Activated naive CD4-positive, alpha-beta T cell treated with anti-CD3 and anti-CD28 coated beads, Interleukin-2, amount 50 U/mL, for 24 hours (primary cell): Measurements from ENCODE around the gene PHF21B.
A peak's percentile ranks its signal among the peaks of the same experiment; 100 is the strongest.
"Not testable (repeated sequence)": the region's sequence is repeated elsewhere in the genome, so short reads cannot be mapped to it uniquely, and the experiment has no call there.

Experiments
- H3K27ac Mint-ChIP-seq: one replicate; pipeline ENCODE4 v1.8.0; 2021; ENCODE audit warnings: mild to moderate bottlenecking, mixed read lengths
- H3K27me3 Mint-ChIP-seq: one replicate; pipeline ENCODE4 v1.8.0; 2021; ENCODE audit warnings: mixed read lengths
- H3K36me3 Mint-ChIP-seq: one replicate; pipeline ENCODE4 v1.8.0; 2021; ENCODE audit warnings: mixed read lengths
- H3K4me1 Mint-ChIP-seq: one replicate; pipeline ENCODE4 v1.8.0; 2021; ENCODE audit warnings: mixed read lengths
- H3K4me3 Mint-ChIP-seq: one replicate; pipeline ENCODE4 v1.8.0; 2021; ENCODE audit warnings: mild to moderate bottlenecking, mixed read lengths
- H3K9me3 Mint-ChIP-seq: one replicate; pipeline ENCODE4 v1.8.0; 2021; ENCODE audit warnings: mixed read lengths

Gene PHF21B

DNA sequence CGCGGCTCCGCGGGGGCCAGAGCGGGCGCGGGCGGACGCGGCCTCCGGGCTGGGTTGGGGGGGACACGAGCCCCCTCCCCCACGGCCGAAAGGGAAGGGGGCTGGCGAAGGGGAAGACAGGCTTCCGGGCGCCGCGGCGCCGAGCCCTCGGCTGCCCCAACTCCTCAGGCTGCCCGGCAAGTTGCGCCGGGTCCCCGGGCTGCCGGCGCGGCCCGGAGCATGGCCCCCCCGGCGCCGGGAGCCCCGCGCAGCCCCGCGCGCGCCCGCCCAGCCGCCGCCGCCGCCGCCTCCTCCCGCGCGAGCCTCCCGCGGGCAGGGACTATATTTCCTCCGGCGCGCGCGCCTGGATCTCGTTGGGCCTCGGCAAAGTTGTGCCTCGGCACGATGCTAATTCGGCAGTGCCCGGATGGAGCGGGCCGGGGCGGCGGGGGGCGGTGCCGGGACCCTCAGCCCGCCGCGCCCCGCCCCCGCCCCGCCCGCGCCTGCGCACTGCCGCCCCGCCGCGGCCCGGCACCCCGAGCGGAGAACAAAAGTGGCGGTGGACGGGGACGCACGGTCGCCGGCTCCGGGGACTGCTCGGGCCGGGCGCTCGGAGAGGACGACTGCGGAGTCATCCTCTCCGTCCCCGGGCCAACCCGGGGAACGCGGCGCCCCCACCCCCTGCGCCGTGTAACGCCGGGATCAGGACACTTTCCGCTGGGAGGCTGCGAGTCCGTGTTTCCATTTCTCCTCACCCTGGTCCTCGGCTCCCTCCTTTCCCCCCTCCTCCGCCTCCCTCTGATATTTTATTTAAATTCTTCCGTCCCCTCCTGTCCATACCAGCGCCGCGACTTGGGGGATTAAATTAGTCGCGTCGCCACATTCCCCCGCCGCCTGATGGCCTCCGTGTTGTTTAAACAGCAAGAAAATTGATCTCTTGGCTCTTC, at the start of gene PHF21B:
PHF21B (minus strand) TSS at position 400 of the 926 bp plus-strand sequence. CDS start 456 bp downstream, outside the sequence.
- Mint-ChIP-seq H3K4me3 (peak within 1 kb of the TSS; percentile 81), H3K27ac (no peak within 1 kb of the TSS), H3K36me3 (no peaks in the 10 kb centered on the region), H3K4me1 (peaks cover 19% of the 10 kb centered on the region), H3K27me3 (peaks cover 51% of the 10 kb centered on the region), H3K9me3 (no peaks in the 10 kb centered on the region)

DNA sequence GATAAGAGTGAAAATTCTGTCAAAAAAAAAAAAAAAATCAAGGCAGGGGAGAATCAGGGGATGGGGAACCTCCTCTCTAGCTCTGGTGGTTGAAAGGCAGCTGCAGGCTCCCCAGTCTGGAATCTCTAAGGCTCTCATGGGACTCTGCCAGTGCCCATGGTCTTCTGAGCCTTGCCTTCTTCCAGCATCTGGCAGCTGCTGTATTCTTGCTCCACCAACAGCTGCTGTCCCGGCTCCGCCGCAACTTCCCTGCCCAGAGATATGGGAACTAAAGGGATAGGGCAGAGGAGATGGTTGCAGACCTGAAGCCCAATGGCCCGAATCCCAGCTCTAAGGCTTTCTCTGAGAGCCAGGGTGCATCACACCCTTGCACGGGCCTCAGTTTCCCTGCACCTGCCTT, 49.5 kb upstream of the PHF21B start:
- Mint-ChIP-seq H3K4me1 (peaks cover 4% of the 10 kb centered on the region), H3K9me3 (no peaks in the 10 kb centered on the region), H3K27ac (no peak overlapping the region), H3K27me3 (peaks cover 4% of the 10 kb centered on the region), H3K36me3 (no peaks in the 10 kb centered on the region), H3K4me3 (no peak overlapping the region)

DNA sequence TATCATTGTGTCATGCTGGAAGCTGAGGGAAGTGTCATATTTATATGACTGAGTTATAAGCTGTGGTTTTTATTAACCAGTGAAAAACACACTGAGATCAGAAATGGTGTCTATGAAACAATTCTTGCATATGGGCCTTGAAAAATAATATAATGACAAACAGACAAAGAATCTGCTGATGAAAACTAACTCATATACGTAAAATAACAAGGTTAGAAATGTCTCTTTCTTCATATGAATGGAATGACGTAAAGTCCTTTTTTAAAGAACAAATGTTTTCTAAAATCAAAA, 48.8 kb upstream of the PHF21B start:
- Mint-ChIP-seq H3K9me3 (no peaks in the 10 kb centered on the region), H3K27ac (no peak overlapping the region), H3K36me3 (no peaks in the 10 kb centered on the region), H3K4me3 (no peak overlapping the region), H3K4me1 (no peaks in the 10 kb centered on the region), H3K27me3 (peaks cover 4% of the 10 kb centered on the region)

DNA sequence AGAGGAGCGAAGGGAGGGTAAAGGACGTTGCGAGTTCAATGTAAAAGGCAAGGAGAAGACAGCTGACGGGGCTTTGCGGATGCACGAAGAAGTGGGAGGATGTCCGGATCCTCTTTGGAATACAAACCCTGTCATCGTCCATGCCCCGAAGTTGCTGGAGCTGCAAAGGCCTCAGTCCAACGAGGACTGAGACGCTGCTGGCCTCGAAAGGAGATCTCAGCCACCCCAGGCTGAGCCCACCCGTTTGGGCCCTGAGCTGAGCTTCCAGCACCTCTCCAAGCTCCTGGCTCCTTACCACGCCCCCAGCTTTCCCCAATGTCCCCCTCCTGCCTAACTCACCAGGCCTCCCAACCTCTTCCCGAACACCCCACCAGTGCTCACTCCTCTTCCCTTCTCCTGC, 46.1 kb upstream of the PHF21B start:
- no peaks in the 10 kb centered on the region for H3K9me3 Mint-ChIP-seq
- H3K36me3 Mint-ChIP-seq = no peaks in the 10 kb centered on the region
- no peak overlapping the region for H3K27ac Mint-ChIP-seq
- H3K27me3 Mint-ChIP-seq = peaks cover 5% of the 10 kb centered on the region
- H3K4me3 Mint-ChIP-seq = no peak overlapping the region
- H3K4me1 Mint-ChIP-seq = no peaks in the 10 kb centered on the region

GRCh38 chr22:45053571-45053970, 43.8 kb upstream of the PHF21B start:
- H3K4me1 Mint-ChIP-seq = no peaks in the 10 kb centered on the region
- H3K36me3 Mint-ChIP-seq = no peaks in the 10 kb centered on the region
- H3K27me3 Mint-ChIP-seq = peaks cover 11% of the 10 kb centered on the region
- no peak overlapping the region for H3K4me3 Mint-ChIP-seq
- no peaks in the 10 kb centered on the region for H3K9me3 Mint-ChIP-seq
- H3K27ac Mint-ChIP-seq = no peak overlapping the region

- Mint-ChIP-seq H3K4me3 (no peak overlapping the region), H3K27ac (no peak overlapping the region), H3K4me1 (no peaks in the 10 kb centered on the region), H3K36me3 (no peaks in the 10 kb centered on the region), H3K27me3 (peaks cover 11% of the 10 kb centered on the region), H3K9me3 (no peaks in the 10 kb centered on the region)
Observed at GRCh38 chr22:45053094-45053493, 43.3 kb upstream of the PHF21B start.

- H3K9me3 Mint-ChIP-seq, H3K4me3 Mint-ChIP-seq, H3K4me1 Mint-ChIP-seq, H3K36me3 Mint-ChIP-seq, H3K27ac Mint-ChIP-seq: not testable (repeated sequence)
- H3K27me3 Mint-ChIP-seq = peaks cover 11% of the 10 kb centered on the region
Observed at GRCh38 chr22:45052665-45053064, 42.9 kb upstream of the PHF21B start.

- H3K27me3 Mint-ChIP-seq = peaks cover 15% of the 10 kb centered on the region
- no peaks in the 10 kb centered on the region for H3K9me3 Mint-ChIP-seq
- no peak overlapping the region for H3K27ac Mint-ChIP-seq
- H3K4me3 Mint-ChIP-seq = no peak overlapping the region
- no peaks in the 10 kb centered on the region for H3K4me1 Mint-ChIP-seq
- no peaks in the 10 kb centered on the region for H3K36me3 Mint-ChIP-seq
Observed at GRCh38 chr22:45051946-45052345, 42.1 kb upstream of the PHF21B start.

GRCh38 chr22:45051419-45051818, 41.6 kb upstream of the PHF21B start:
- Mint-ChIP-seq H3K4me1 (no peaks in the 10 kb centered on the region), H3K9me3 (no peaks in the 10 kb centered on the region), H3K27me3 (peaks cover 15% of the 10 kb centered on the region), H3K27ac (no peak overlapping the region), H3K4me3 (no peak overlapping the region), H3K36me3 (no peaks in the 10 kb centered on the region)

- Mint-ChIP-seq H3K4me3 (no peak overlapping the region), H3K27ac (peak overlapping the region; percentile 11), H3K27me3 (peaks cover 18% of the 10 kb centered on the region)
Observed at GRCh38 chr22:45047260-45047659, 37.5 kb upstream of the PHF21B start.

GRCh38 chr22:45045208-45045607, 35.4 kb upstream of the PHF21B start:
- no peak overlapping the region for H3K4me3 Mint-ChIP-seq
- H3K9me3 Mint-ChIP-seq = no peaks in the 10 kb centered on the region

More at GRCh38 chr22:45047260-45047659, 37.5 kb upstream of the PHF21B start:
- H3K36me3 Mint-ChIP-seq = no peaks in the 10 kb centered on the region
- no peaks in the 10 kb centered on the region for H3K4me1 Mint-ChIP-seq
- H3K9me3 Mint-ChIP-seq = no peaks in the 10 kb centered on the region

DNA sequence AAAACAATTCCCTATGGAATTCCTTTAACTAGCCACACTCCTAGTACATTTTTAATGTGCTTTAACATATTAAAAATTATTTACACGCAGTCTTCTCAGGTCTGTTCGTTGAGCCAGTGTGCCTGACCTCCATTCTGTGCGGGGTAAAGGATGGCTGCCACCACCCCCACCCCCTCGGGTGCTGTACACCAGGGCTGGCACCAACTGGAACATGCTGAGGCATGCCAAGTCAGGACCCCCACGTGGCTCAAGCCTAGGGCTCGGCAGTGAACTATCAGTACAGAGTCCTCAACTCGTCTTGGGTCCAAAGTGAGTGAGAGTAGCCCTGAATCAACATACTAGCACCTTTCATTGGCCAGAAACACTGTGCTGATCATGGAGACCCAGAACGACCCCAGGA, 32.5 kb upstream of the PHF21B start:
- Mint-ChIP-seq H3K4me3 (no peak overlapping the region), H3K9me3 (no peaks in the 10 kb centered on the region), H3K27me3 (peaks cover 13% of the 10 kb centered on the region), H3K4me1 (no peaks in the 10 kb centered on the region), H3K36me3 (no peaks in the 10 kb centered on the region), H3K27ac (no peak overlapping the region)

More at GRCh38 chr22:45045208-45045607, 35.4 kb upstream of the PHF21B start:
- Mint-ChIP-seq H3K27ac (no peak overlapping the region), H3K36me3 (no peaks in the 10 kb centered on the region), H3K4me1 (no peaks in the 10 kb centered on the region), H3K27me3 (peaks cover 17% of the 10 kb centered on the region)

DNA sequence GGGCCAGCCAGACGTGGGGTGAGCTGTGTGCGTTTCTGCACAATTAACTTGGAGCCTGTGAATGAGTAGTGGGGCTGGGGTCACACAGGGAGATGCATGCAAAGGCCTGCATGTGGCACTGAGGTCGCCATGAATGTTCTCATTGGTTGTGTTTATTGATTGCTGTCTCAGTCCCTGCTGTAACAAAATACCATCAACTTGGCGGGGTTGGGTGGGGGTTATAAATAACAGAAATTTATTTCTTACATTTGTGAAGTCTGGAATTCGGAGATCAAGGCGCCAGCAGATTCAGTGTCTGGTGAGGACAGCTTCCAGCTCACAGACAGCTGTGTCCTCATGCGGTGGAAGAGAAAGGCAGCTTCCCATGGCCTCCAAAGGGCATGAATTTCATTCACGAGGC, 29.3 kb upstream of the PHF21B start:
- Mint-ChIP-seq H3K9me3 (no peaks in the 10 kb centered on the region), H3K4me1 (no peaks in the 10 kb centered on the region), H3K36me3 (no peaks in the 10 kb centered on the region), H3K27ac (no peak overlapping the region), H3K4me3 (no peak overlapping the region), H3K27me3 (peaks cover 12% of the 10 kb centered on the region)

GRCh38 chr22:45036154-45036553, 26.3 kb upstream of the PHF21B start:
- Mint-ChIP-seq H3K27ac (no peak overlapping the region), H3K9me3 (no peaks in the 10 kb centered on the region)

GRCh38 chr22:45034821-45035220, 25.0 kb upstream of the PHF21B start:
- Mint-ChIP-seq H3K4me1 (no peaks in the 10 kb centered on the region), H3K4me3 (no peak overlapping the region), H3K27me3 (peaks cover 6% of the 10 kb centered on the region), H3K36me3 (no peaks in the 10 kb centered on the region), H3K27ac (no peak overlapping the region), H3K9me3 (no peaks in the 10 kb centered on the region)

More at GRCh38 chr22:45036154-45036553, 26.3 kb upstream of the PHF21B start:
- Mint-ChIP-seq H3K4me3 (no peak overlapping the region), H3K4me1 (no peaks in the 10 kb centered on the region), H3K36me3 (no peaks in the 10 kb centered on the region), H3K27me3 (peaks cover 6% of the 10 kb centered on the region)

DNA sequence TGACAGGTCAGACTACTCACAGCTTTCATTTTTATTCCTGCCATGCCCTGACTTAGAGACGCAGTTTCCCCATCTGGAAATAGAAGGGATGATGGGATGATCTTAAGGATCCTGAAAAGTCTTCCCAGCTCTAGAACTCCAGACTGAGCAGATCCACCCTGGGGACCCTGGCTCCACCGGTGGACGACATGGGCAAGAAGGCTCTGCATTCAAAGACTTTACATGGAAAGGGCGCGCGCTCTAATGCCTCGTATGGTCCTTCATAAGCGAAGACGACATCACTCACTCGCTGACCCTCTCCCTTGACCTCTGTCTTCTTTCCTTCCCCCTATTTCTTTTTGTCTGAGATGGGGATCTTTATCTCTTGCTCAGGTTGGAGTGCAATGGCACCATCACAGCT, 24.4 kb upstream of the PHF21B start:
- Mint-ChIP-seq H3K27me3 (peaks cover 6% of the 10 kb centered on the region), H3K4me3 (no peak overlapping the region), H3K36me3 (no peaks in the 10 kb centered on the region), H3K4me1 (no peaks in the 10 kb centered on the region), H3K27ac (no peak overlapping the region), H3K9me3 (no peaks in the 10 kb centered on the region)

DNA sequence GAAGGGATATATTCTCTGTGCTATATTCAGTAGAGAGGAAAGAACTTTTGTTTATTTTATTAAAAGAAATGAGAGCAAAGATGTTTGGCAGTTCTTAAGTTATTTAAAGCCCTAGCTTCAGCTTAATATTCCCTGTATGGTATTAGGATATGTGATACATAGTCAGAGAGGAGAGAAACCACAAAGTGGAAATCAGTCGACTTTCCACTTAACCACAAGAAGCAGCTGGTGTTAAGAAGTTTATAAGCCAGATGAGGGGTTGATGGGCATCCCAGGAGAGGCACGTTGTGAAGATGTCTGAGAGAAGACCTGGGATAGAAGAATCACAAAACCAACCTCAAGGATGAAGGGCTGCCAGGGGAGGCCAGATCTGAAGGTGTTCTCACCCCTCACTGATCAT, 23.3 kb upstream of the PHF21B start:
- Mint-ChIP-seq H3K36me3 (no peaks in the 10 kb centered on the region), H3K27ac (no peak overlapping the region), H3K4me1 (no peaks in the 10 kb centered on the region), H3K27me3 (peaks cover 3% of the 10 kb centered on the region), H3K4me3 (no peak overlapping the region), H3K9me3 (no peaks in the 10 kb centered on the region)
